ENCODE results near the gene AHDC1. TPM values are rescaled to one million over a fixed set of nuclear protein-coding genes. Genes with fewer than 3 reads are reported as not detected.

The AHDC1 gene
- total RNA-seq, 1 donor from 2014 or later = 40.1 TPM

DNA sequence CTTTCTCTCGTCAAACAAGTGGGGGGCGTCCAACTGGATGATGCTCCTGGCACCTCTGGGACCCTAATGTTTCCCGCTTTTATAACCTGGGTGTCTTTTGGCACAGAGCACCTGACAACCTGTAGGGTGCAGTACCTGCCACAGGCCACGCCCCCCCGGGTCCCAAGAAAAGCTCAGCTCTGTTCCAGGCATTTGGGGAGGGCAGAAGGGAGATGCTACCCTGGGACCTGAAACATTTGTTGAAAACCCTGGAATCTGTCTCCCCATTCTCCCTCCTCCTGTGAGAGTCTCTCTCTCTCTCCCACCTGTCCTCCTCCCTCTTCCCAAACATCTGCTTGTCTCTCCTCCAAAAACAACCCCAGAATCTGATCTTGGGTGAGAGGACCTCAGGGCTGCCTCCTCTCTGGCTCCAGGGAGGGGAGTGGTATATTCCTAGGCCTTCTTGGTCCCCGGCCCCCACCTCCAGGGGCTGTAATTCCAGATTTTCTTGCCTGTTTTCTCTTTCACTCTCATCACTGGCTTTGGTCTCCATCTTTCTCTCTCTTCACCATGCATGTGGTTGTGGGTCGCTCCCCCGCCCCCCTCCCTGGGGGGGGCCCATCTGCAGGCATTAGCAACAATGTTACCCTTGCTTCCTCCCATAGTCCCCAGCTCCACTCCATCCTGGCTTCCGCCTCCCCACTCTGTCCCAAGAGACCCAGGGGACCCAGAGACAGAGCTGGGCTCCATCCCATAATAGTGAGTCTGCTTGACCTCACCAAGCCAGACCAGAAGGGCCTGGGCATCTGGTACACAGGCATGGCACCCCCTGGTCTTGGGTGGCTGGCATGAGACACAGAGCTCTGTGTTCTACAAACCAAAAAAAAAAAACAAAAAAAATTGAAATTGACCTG, 4.1 kb downstream of the AHDC1 start:
- H3K4me3 ChIP-seq = peak overlapping the region; percentile 99
- TF ChIP-seq CTCF (IDR thresholded peaks at IDR 0.05; ENCODE audit: borderline replicate concordance) = no peak
- H3K4me1 ChIP-seq = peaks cover 96% of the 10 kb centered on the region
- H3K9me3 ChIP-seq (replicated peaks) = no peaks in the 10 kb centered on the region
- intact Hi-C loops (cut with micrococcal nuclease) = no loop called here
- H3K27ac ChIP-seq (replicated peaks) = peak overlapping the region; percentile 98
- no peaks in the 10 kb centered on the region for H3K36me3 ChIP-seq
- no peak for DNase-seq
- H3K27me3 ChIP-seq (ENCODE audit: low read depth) = no peaks in the 10 kb centered on the region

- intact Hi-C loops (cut with micrococcal nuclease) = no loop called here
- peak overlapping the region; percentile 99 for H3K4me3 ChIP-seq
These were observed 4.9 kb downstream of the AHDC1 start for GRCh38 chr1:27598902-27599528.

GRCh38 chr1:27598295-27598687, 5.7 kb downstream of the AHDC1 start:
- Histone ChIP-seq H3K36me3 (no peaks in the 10 kb centered on the region), H3K27ac (replicated peaks) (peak overlapping the region; percentile 98), H3K4me1 (peaks cover 100% of the 10 kb centered on the region), H3K27me3 (ENCODE audit: low read depth) (no peaks in the 10 kb centered on the region), H3K4me3 (peak overlapping the region; percentile 99), H3K9me3 (replicated peaks) (no peaks in the 10 kb centered on the region)
- DNase-seq = peak; percentile 71
- no peak for TF ChIP-seq CTCF (IDR thresholded peaks at IDR 0.05; ENCODE audit: borderline replicate concordance)
- intact Hi-C loops (cut with micrococcal nuclease) = no loop called here

More at GRCh38 chr1:27598902-27599528, 4.9 kb downstream of the AHDC1 start:
- peak overlapping the region; percentile 98 for H3K27ac ChIP-seq (replicated peaks)
- TF ChIP-seq CTCF (IDR thresholded peaks at IDR 0.05; ENCODE audit: borderline replicate concordance) = no peak
- H3K9me3 ChIP-seq (replicated peaks) = no peaks in the 10 kb centered on the region
- DNase-seq = no peak
- H3K4me1 ChIP-seq = peaks cover 98% of the 10 kb centered on the region
- H3K36me3 ChIP-seq = no peaks in the 10 kb centered on the region
- H3K27me3 ChIP-seq (ENCODE audit: low read depth) = no peaks in the 10 kb centered on the region

GRCh38 chr1:27597516-27598294, 6.2 kb downstream of the AHDC1 start:
- intact Hi-C loops (cut with micrococcal nuclease) = no loop called here
- H3K9me3 ChIP-seq (replicated peaks) = no peaks in the 10 kb centered on the region
- no peaks in the 10 kb centered on the region for H3K27me3 ChIP-seq (ENCODE audit: low read depth)
- H3K4me1 ChIP-seq = peaks cover 100% of the 10 kb centered on the region
- DNase-seq = no peak
- no peak for TF ChIP-seq CTCF (IDR thresholded peaks at IDR 0.05; ENCODE audit: borderline replicate concordance)
- peak overlapping the region; percentile 98 for H3K27ac ChIP-seq (replicated peaks)
- H3K4me3 ChIP-seq = peak overlapping the region; percentile 99
- H3K36me3 ChIP-seq = no peaks in the 10 kb centered on the region

- no peaks in the 10 kb centered on the region for H3K9me3 ChIP-seq (replicated peaks)
These were observed 7.0 kb downstream of the AHDC1 start for GRCh38 chr1:27596986-27597385.

More at GRCh38 chr1:27596986-27597385, 7.0 kb downstream of the AHDC1 start:
- intact Hi-C loops (cut with micrococcal nuclease) = no loop called here
- Histone ChIP-seq H3K4me1 (peaks cover 100% of the 10 kb centered on the region), H3K4me3 (no peak overlapping the region), H3K36me3 (no peaks in the 10 kb centered on the region), H3K27ac (replicated peaks) (peak overlapping the region; percentile 98), H3K27me3 (ENCODE audit: low read depth) (no peaks in the 10 kb centered on the region)
- DNase-seq = no peak
- TF ChIP-seq CTCF (IDR thresholded peaks at IDR 0.05; ENCODE audit: borderline replicate concordance) = no peak

All from left ventricle myocardium inferior (tissue), 1 donor.